Stimulated activated naive CD8-positive, alpha-beta T cell treated with anti-CD3 and anti-CD28 coated beads, Interleukin-15, amount 100 ng/mL, for 72 hours (primary cell): ENCODE measurements around the gene LTBP2.

Experiments used
- ATAC-seq: fragments of 150-1000 bp; cut with Tn5 transposase; 2 replicates; pipeline ENCODE4 v1.10.0; 2021; ENCODE audit warnings: mild to moderate bottlenecking, moderate library complexity
- DNase-seq, 2 donors: peaks; one replicate each; pipeline ENCODE4 v3.0.0; 2021 to 2022
- H3K27ac Mint-ChIP-seq, 2 donors: one replicate each; pipeline ENCODE4 v1.8.0; 2022; ENCODE audit warnings: mild to moderate bottlenecking in 2 of 2, mixed read lengths in 2 of 2, moderate library complexity in 2 of 2
- H3K27me3 Mint-ChIP-seq: one replicate; pipeline ENCODE4 v1.8.0; 2022; ENCODE audit warnings: mixed read lengths
- H3K4me1 Mint-ChIP-seq: one replicate; pipeline ENCODE4 v1.8.0; 2022; ENCODE audit warnings: mild to moderate bottlenecking, mixed read lengths
- H3K4me3 Mint-ChIP-seq, 2 donors: one replicate each; pipeline ENCODE4 v1.8.0; 2022; ENCODE audit warnings: mild to moderate bottlenecking in 2 of 2, mixed read lengths in 2 of 2, moderate library complexity in 1 of 2
- H3K9me3 Mint-ChIP-seq, 2 donors: one replicate each; pipeline ENCODE4 v1.8.0; 2022; ENCODE audit warnings: mixed read lengths in 2 of 2

The LTBP2 gene

DNA sequence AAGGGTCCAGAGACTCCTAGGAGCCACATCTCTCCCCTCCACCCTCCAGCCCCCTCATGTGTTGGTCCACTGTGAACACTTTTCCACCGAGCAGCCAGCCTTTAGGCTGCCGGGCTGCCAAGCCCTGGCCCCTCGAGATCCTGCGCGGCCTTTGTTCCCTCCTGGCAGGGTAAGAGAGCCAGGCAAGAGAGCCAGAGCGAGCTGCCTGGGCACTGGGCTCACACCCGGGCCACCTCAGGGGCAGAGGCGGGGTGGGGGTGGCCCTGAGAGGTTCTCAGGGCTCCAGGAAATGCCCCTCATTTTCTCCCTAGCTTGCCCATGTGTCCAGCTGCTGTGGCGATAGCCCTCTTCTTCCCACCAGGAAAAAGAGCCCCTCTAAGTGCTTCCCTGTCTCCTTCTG, 44.8 kb downstream of the LTBP2 start:
- no peak overlapping the region for H3K27ac Mint-ChIP-seq
- H3K4me1 Mint-ChIP-seq: peaks cover 10% of the 10 kb centered on the region
- ATAC-seq (no peak), DNase-seq (no peak)
- no peaks in the 10 kb centered on the region for H3K9me3 Mint-ChIP-seq
- peaks cover 30% of the 10 kb centered on the region for H3K27me3 Mint-ChIP-seq
- no peak overlapping the region for H3K4me3 Mint-ChIP-seq

DNA sequence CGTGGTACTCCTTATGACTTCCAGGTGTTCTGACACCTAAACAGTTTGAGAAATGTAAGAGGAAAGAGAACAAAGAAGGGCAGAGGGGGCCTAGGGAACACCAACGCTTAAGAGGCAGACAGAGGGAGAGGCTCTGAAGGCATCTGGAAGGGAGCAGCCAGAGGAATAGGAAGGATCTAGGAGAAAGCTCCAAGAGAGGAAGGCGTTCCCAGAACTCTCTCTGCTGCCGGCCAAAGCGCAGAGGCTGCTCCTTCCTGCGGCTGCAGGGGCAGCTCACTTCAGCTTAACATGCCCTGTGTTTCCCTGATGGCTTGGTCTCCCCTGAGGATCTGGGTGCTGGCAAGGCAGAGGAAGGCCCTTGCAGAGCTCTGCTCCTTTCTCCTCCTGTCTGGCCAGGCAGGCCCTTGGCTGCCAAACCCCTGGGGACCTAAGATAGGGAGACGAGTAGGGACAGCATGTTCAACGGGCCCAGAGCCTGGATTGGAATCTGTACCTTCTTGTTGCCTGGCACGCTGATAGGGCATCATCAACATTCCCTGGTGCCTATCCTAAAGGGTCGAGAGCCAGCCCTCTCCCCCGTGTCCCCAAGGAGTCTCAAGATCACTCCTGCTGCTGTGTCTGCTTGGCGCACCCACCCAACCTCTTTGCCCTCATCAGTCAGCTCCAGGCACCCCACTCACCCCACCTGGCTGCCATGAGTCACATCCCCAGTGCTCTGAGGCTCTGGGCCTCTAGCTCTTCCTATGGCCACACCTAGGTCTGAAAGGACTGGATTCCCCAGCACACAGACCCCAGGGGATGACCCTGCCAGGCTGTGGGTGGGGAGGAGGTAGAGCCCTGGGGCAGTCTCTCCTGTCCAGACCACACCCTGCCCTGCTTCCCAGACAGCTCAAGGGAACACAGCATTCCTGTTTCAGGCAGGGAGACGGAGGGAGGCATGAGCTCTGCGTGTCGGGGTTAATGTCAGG, 45.6 kb downstream of the LTBP2 start:
- no peaks in the 10 kb centered on the region for H3K9me3 Mint-ChIP-seq
- H3K4me1 Mint-ChIP-seq: peaks cover 3% of the 10 kb centered on the region
- ATAC-seq: peak; percentile 31
- H3K27ac Mint-ChIP-seq: no peak overlapping the region
- no peak overlapping the region for H3K4me3 Mint-ChIP-seq
- H3K27me3 Mint-ChIP-seq: peaks cover 30% of the 10 kb centered on the region
- no peak for DNase-seq

DNA sequence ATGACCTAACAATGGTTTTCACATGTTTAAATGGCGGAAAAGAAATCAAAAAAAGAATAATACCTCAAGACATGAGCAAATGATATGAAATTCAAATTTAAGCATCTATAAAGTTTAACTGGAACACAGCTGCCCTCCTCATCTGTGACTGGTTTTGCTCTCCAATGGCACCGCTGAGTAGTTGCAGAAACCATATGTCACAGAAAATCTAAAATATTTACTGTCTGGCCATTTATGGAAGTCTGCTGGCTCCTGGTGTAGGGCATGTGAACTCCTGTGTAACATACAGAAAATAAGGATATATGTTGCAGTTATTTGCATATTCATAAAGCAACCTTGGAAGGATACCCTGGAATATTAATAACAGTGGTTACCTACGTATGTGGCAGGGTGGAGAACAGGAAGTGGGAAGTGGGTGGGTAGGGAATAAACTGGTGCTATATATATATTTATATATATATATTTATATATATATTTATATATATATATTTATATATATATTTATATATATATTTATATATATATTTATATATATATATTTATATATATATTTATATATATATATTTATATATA, 48.4 kb downstream of the LTBP2 start:
- Mint-ChIP-seq H3K4me1 (no peaks in the 10 kb centered on the region), H3K9me3 (no peaks in the 10 kb centered on the region), H3K4me3 (no peak overlapping the region), H3K27ac (no peak overlapping the region), H3K27me3 (peaks cover 18% of the 10 kb centered on the region)
- no peak for DNase-seq
- no peak for ATAC-seq

DNA sequence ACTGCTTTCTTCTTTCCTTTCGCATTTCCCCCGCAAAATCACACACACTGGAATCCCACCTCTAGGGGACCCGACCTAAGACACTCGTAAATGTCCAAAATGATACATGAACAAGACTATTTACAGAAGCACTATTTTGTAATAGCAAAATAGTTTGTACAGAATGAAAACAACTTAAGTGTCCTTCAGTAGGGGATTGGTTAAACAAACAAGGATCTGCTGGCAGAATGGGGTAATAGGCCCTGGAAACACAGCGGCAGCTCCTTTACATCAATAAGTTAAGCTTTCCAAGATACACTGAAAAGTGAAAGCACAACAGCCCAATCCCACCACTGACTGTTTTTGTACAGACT, 48.8 kb downstream of the LTBP2 start:
- no peak overlapping the region for H3K4me3 Mint-ChIP-seq
- peaks cover 16% of the 10 kb centered on the region for H3K27me3 Mint-ChIP-seq
- no peak overlapping the region for H3K27ac Mint-ChIP-seq
- no peak for ATAC-seq
- H3K4me1 Mint-ChIP-seq: no peaks in the 10 kb centered on the region
- no peaks in the 10 kb centered on the region for H3K9me3 Mint-ChIP-seq
- no peak for DNase-seq

DNA sequence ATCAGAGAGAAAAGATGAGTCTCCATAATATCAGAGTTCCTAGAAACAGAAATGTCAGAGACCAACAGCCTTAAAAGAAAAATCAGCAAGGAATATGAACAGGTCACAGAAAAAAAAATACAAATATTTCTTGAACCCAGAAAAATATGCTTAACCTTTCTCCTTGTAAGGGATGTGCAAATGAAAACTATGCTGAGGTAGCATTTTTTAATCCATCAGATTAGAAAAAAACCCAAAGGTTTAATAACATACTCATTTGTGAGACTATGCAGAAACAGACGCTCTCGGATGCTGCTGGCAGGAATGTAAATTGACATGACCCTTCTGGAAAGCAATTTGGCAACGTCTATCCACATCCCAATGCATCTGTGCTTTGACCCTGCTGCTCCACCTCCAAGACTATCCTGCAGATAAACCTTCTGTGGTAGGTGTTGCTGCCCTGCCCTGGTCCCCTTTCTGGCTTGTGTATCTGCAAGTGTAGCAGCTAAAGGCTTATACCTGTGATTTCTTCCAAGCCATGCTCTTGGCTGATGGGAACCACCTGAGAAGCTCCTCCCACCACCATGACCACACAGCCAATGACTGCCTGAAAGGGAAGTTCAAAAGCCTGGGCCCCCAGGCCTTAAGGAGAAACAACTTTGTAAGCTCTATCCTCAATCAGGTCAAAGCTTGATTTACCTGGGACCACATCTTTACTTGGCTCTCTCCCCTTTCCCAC, 49.4 kb downstream of the LTBP2 start:
- Mint-ChIP-seq H3K4me1 (no peaks in the 10 kb centered on the region), H3K4me3 (no peak overlapping the region), H3K9me3 (no peaks in the 10 kb centered on the region), H3K27me3 (peaks cover 11% of the 10 kb centered on the region), H3K27ac (no peak overlapping the region)
- ATAC-seq (no peak), DNase-seq (no peak)

GRCh38 chr14:74558655-74559054, 53.4 kb downstream of the LTBP2 start:
- ATAC-seq: no peak
- Mint-ChIP-seq H3K4me1 (peaks cover 4% of the 10 kb centered on the region), H3K27me3 (no peaks in the 10 kb centered on the region), H3K27ac (no peak overlapping the region), H3K4me3 (no peak overlapping the region), H3K9me3 (no peaks in the 10 kb centered on the region)
- no peak for DNase-seq

GRCh38 chr14:74557691-74558090, 54.3 kb downstream of the LTBP2 start:
- Mint-ChIP-seq H3K4me3 (no peak overlapping the region), H3K27ac (no peak overlapping the region), H3K4me1 (peaks cover 4% of the 10 kb centered on the region), H3K27me3 (no peaks in the 10 kb centered on the region), H3K9me3 (no peaks in the 10 kb centered on the region)
- no peak for DNase-seq
- no peak for ATAC-seq

GRCh38 chr14:74555476-74556050, 56.5 kb downstream of the LTBP2 start:
- H3K4me3 Mint-ChIP-seq: no peak overlapping the region
- no peaks in the 10 kb centered on the region for H3K9me3 Mint-ChIP-seq
- H3K27me3 Mint-ChIP-seq: no peaks in the 10 kb centered on the region
- ATAC-seq: no peak
- no peak overlapping the region for H3K27ac Mint-ChIP-seq
- no peak for DNase-seq
- peaks cover 4% of the 10 kb centered on the region for H3K4me1 Mint-ChIP-seq

- Mint-ChIP-seq H3K27ac (peak overlapping the region in 1 of 2 donors; percentile 9), H3K9me3 (no peaks in the 10 kb centered on the region), H3K27me3 (no peaks in the 10 kb centered on the region), H3K4me3 (no peak overlapping the region), H3K4me1 (peaks cover 4% of the 10 kb centered on the region)
- ATAC-seq: no peak
- DNase-seq: no peak
These were observed 57.2 kb downstream of the LTBP2 start for GRCh38 chr14:74554742-74555362.

DNA sequence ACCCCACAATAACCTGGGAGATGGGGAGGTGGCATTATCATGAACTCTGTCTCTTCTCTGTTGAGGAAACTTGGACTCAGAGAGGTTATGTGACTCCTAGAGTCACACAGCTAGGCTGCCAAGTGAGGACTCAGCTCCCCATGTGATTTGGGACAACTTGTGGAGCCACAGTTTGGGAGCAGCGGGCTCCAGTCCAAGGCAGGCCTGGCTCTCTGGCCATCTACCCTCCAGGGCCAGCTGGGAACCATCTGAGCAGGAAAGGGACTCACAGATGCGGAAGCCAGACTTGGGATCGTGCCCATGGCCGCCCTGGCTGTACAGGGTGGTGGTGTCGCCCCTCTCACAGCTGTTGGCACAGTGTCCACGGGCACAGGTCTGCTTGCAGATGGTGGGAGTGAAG, 59.4 kb downstream of the LTBP2 start:
- H3K4me3 Mint-ChIP-seq: no peak overlapping the region
- no peaks in the 10 kb centered on the region for H3K9me3 Mint-ChIP-seq
- H3K27ac Mint-ChIP-seq: no peak overlapping the region
- peaks cover 4% of the 10 kb centered on the region for H3K4me1 Mint-ChIP-seq
- DNase-seq (no peak), ATAC-seq (no peak)
- no peaks in the 10 kb centered on the region for H3K27me3 Mint-ChIP-seq

- no peaks in the 10 kb centered on the region for H3K27me3 Mint-ChIP-seq
- no peak overlapping the region for H3K27ac Mint-ChIP-seq
- DNase-seq: no peak
- H3K9me3 Mint-ChIP-seq: no peaks in the 10 kb centered on the region
- peaks cover 4% of the 10 kb centered on the region for H3K4me1 Mint-ChIP-seq
- no peak for ATAC-seq
- no peak overlapping the region for H3K4me3 Mint-ChIP-seq
These were observed 60.3 kb downstream of the LTBP2 start for GRCh38 chr14:74551431-74552371.

GRCh38 chr14:74551001-74551400, 61.0 kb downstream of the LTBP2 start:
- Mint-ChIP-seq H3K9me3 (no peaks in the 10 kb centered on the region), H3K27me3 (no peaks in the 10 kb centered on the region), H3K27ac (no peak overlapping the region), H3K4me1 (peaks cover 4% of the 10 kb centered on the region), H3K4me3 (no peak overlapping the region)
- peak; percentile 29 for ATAC-seq
- no peak for DNase-seq

- Mint-ChIP-seq H3K4me3 (no peak overlapping the region), H3K27ac (no peak overlapping the region), H3K9me3 (no peaks in the 10 kb centered on the region), H3K4me1 (peaks cover 4% of the 10 kb centered on the region), H3K27me3 (peaks cover 3% of the 10 kb centered on the region)
- DNase-seq (no peak), ATAC-seq (no peak)
These were observed 62.0 kb downstream of the LTBP2 start for GRCh38 chr14:74550071-74550470.

- Mint-ChIP-seq H3K4me1 (peaks cover 3% of the 10 kb centered on the region), H3K9me3 (no peaks in the 10 kb centered on the region), H3K27me3 (peaks cover 8% of the 10 kb centered on the region), H3K4me3 (no peak overlapping the region), H3K27ac (no peak overlapping the region)
- ATAC-seq (peak; percentile 46), DNase-seq (no peak)
These were observed 62.4 kb downstream of the LTBP2 start for GRCh38 chr14:74549588-74549987.
